Adrenal gland (tissue), 5 donors: ENCODE results near the gene MAML3.

Source experiments
- CTCF ChIP-seq, 6 experiments: fragments of 450-650 bp in 4 of 6; fragments of 200-600 bp in 2 of 6; sonication (generic) in 1 of 6; IDR thresholded peaks; 1 replicate in 5 of 6; 2 replicates in 1 of 6; pipeline versions ENCODE4 v1.5.1 to v1.8.0; 2016 to 2021; ENCODE audit warnings: antibody characterized with exemption in 6 of 6, mild to moderate bottlenecking in 2 of 6, moderate library complexity in 1 of 6
- POLR2A ChIP-seq, 2 donors: fragments of 450-650 bp; IDR thresholded peaks; one replicate each; pipeline ENCODE4 v1.6.1; 2017; ENCODE audit warnings: antibody characterized with exemption in 2 of 2, mild to moderate bottlenecking in 2 of 2, moderate library complexity in 1 of 2
- donor health status: DM: no; HTN: no; CAD: no.

GRCh38 chr4:139857021-139857420, 297.0 kb downstream of the MAML3 start:
- TF ChIP-seq CTCF (IDR thresholded peaks at IDR 0.05) (no peak), POLR2A (IDR thresholded peaks at IDR 0.05) (no peak)
